HT-29 (cell line): Measurements from ENCODE around the gene PEDS1. TPM values are rescaled to one million over a fixed set of nuclear protein-coding genes. Genes with fewer than 3 reads are reported as not detected.
"Not testable (repeated sequence)": the region's sequence is repeated elsewhere in the genome, so short reads cannot be mapped to it uniquely, and the experiment has no call there.

ENCODE experiments used
- DNase-seq: peaks from one replicate; pipeline ENCODE4 v3.0.0-alpha.2; 2015; ENCODE audit warnings: low spot score
- total RNA-seq: library from RNA; depleted of rRNA; stranded (reverse); fragments of >200 nt; shearing (Covaris generic); gene quantifications from 2 replicates; pipeline ENCODE4 v1.2.3, GENCODE V29; 2014; rRNA removed

Gene PEDS1
- total RNA-seq, result 98.1 and 98.6 TPM in 2 replicates

GRCh38 chr20:50153500-50154377 is at the start of gene PEDS1:
TSS of gene PEDS1 (minus strand) at chr20:50153723. CDS start at chr20:50153637, 86 bp downstream.
- peak; percentile 97 for DNase-seq

- DNase-seq, result no peak
Measured at GRCh38 chr20:50202677-50203076, 49.2 kb upstream of the PEDS1 start.

- not testable (repeated sequence) for DNase-seq
Measured at GRCh38 chr20:50201710-50202109, 48.2 kb upstream of the PEDS1 start.

GRCh38 chr20:50200482-50201104 is 47.1 kb upstream of the PEDS1 start:
- DNase-seq, result no peak

GRCh38 chr20:50199703-50200102 is 46.2 kb upstream of the PEDS1 start:
- DNase-seq, result no peak

- DNase-seq, result no peak
Measured at GRCh38 chr20:50198716-50199115, 45.2 kb upstream of the PEDS1 start.

- no peak for DNase-seq
Measured at GRCh38 chr20:50198180-50198666, 44.7 kb upstream of the PEDS1 start.

- no peak for DNase-seq
Measured at GRCh38 chr20:50197463-50198179, 44.1 kb upstream of the PEDS1 start.

- no peak for DNase-seq
Measured at GRCh38 chr20:50196896-50197295, 43.4 kb upstream of the PEDS1 start.

- peak; percentile 1 for DNase-seq
Measured at GRCh38 chr20:50196248-50196647, 42.7 kb upstream of the PEDS1 start.

GRCh38 chr20:50195524-50196120 is 42.1 kb upstream of the PEDS1 start:
- peak; percentile 40 for DNase-seq

GRCh38 chr20:50194831-50195523 is 41.5 kb upstream of the PEDS1 start:
- DNase-seq, result peak; percentile 24

GRCh38 chr20:50194422-50194830 is 40.9 kb upstream of the PEDS1 start:
- no peak for DNase-seq

GRCh38 chr20:50193836-50194421 is 40.4 kb upstream of the PEDS1 start:
- no peak for DNase-seq

GRCh38 chr20:50193199-50193835 is 39.8 kb upstream of the PEDS1 start:
- peak; percentile 45 for DNase-seq

GRCh38 chr20:50192364-50193198 is 39.1 kb upstream of the PEDS1 start:
- peak; percentile 91 for DNase-seq

- DNase-seq, result peak; percentile 78
Measured at GRCh38 chr20:50191544-50192363, 38.2 kb upstream of the PEDS1 start.

GRCh38 chr20:50191065-50191543 is 37.6 kb upstream of the PEDS1 start:
- no peak for DNase-seq
